H7 (cell line): Measurements from ENCODE around the gene KCTD15. TPM values are rescaled to one million over a fixed set of nuclear protein-coding genes. Genes with fewer than 3 reads are reported as not detected.
A peak's percentile ranks its signal among the peaks of the same experiment; 100 is the strongest.

ENCODE experiments used
- DNase-seq: peaks from one replicate; pipeline ENCODE4 v3.0.0; 2012
- H3K27me3 ChIP-seq: 2 replicates; pipeline ENCODE4 v1.6.0; 2011; ENCODE audit warnings: mild to moderate bottlenecking, low read length; ENCODE audit not compliant: control insufficient read depth, insufficient read depth
- H3K36me3 ChIP-seq: replicated peaks from 2 replicates; pipeline ENCODE4 v1.5.1; 2011; ENCODE audit warnings: low read length; ENCODE audit not compliant: control insufficient read depth, insufficient read depth
- H3K4me3 ChIP-seq: 2 replicates; pipeline ENCODE4 v1.5.1; 2011; ENCODE audit warnings: low read depth, mild to moderate bottlenecking, control low read depth, low read length, moderate library complexity; ENCODE audit not compliant: insufficient read depth
- total RNA-seq: library from RNA; depleted of rRNA; stranded (reverse); fragments of >200 nt; shearing (Covaris generic); gene quantifications from 2 replicates; pipeline ENCODE4 v1.2.3, GENCODE V29; 2014

Gene KCTD15
- total RNA-seq, 1 experiment from 2014 or later: 47.4 TPM

DNA sequence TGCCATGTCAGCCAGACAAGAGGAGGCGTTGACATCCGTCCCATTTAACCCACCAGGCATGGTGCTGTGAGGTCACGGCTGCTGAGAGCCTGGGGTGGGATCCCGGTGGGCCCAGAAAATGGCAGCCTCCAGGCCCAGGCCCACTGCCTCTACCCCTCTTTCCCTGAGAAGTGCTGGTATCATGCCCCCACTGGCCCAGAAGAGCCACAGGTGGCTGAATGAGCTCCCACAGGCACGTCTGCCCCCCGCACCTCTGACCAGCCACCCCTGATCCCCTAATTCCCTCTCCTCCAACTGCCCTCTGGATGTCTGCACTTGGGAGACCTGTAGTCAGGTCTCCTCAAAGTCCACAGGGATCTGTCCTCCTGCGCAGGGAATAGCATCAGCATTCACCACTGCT, 37.3 kb upstream of the KCTD15 start:
- no peaks in the 10 kb centered on the region for H3K36me3 ChIP-seq
- no peaks in the 10 kb centered on the region for H3K27me3 ChIP-seq
- no peak overlapping the region for H3K4me3 ChIP-seq
- DNase-seq: no peak

DNA sequence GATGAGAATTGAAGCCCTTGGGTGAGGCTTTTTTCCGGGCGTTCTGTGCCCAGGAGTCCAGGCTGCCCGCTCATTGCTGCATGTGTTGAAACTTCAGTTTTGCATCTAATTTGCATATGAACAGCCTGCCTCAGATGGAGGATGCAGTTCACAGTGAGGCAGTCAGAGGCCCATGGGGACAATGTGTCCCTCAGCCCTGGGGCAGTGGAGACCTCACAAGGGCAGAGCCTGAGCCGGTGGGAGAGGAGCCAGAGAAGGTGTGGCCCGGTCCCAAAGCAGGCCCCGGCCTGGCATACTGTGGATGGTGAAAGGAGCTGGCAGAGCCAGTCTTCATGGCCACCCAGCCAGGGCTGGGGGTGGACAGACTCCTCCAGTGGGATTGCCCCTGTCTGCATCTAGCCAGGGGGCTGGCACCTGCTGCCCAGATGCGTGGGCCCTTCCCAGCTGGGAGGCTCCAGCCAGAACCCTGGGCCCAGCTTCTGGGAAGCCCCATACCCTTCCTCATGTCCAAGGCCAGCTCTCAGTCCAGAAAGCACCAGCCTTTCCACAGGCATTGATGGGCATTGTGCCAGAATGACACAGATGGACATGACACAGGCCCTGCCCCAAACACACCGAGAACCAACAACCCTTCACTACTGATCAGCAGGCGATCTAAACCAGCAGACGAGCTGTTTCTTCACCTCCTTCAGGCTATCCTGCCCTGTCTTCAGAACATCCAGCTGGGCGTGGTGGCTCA, 32.9 kb upstream of the KCTD15 start:
- DNase-seq: no peak
- Histone ChIP-seq H3K4me3 (no peak overlapping the region), H3K36me3 (no peaks in the 10 kb centered on the region), H3K27me3 (no peaks in the 10 kb centered on the region)

DNA sequence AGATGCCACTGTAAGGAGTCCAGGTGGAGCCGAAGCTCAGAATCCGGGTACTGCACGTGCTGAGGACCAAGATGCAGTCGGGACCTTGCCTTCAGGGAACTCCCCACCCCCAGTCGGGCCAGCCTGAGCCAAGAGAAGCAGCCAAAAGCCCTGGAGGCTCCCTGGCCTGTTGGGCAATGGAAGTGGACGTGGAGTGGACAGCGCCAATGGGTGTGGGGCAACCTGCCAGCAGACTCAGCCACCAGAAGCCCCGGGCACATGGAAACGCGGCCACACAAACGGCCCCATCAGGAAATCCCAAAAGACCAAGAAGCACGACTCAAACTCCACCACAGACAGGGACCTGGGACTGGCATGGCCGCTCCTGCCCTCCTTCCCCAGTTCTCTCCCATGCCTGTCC, 30.0 kb upstream of the KCTD15 start:
- peaks cover under 1% of the 10 kb centered on the region; the same call in 1 of the 2 replicates for H3K36me3 ChIP-seq
- H3K27me3 ChIP-seq: no peaks in the 10 kb centered on the region
- no peak overlapping the region for H3K4me3 ChIP-seq
- DNase-seq: no peak

DNA sequence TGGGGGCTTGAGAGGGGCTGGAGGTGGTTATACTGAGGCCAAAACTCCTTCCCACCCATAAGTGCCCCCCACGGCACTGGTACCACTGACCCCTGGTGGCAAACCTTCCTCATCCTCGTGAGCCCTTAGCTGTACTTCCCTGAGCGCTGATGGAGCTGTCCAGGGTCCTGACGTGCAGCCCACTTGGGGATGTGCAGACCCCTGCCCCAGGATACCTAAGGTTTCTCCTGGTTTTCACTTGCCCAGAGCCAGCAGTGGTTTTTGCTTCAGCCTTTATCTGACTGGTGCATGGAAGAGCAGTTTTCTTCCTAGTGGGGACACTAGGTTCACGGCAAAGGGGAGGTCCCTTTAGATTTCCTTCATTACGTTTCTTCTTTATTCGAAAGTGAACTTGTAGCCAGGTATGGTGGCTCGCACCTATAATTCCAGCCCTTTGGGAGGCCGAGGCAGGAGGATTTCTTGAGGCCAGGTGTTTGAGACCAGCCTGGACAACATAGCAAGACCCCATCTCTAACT, 28.7 kb upstream of the KCTD15 start:
- no peak overlapping the region for H3K4me3 ChIP-seq
- H3K36me3 ChIP-seq: peaks cover 1% of the 10 kb centered on the region
- H3K27me3 ChIP-seq: no peaks in the 10 kb centered on the region
- peak; percentile 92 for DNase-seq

DNA sequence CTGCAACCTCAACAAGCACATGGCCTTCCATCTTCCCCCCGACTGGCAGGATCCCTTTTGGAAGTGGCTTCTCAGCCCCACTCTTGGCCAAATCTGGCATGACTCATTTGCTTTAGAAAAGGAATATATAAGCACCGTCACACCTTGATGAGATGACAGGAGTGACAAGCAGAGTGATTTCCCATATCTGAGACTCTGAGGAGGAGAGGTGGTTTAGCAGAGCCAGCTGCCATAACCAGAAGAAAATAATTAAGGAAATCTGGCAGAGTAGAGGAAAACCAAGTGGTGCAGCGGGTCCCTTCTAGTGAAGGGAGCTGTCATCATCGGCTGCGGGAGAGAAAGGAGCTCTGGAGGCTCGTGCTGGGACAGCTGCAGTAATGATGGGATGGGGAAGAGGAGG, 27.5 kb upstream of the KCTD15 start:
- Histone ChIP-seq H3K4me3 (no peak overlapping the region), H3K36me3 (peaks cover 1% of the 10 kb centered on the region), H3K27me3 (no peaks in the 10 kb centered on the region)
- DNase-seq: no peak

DNA sequence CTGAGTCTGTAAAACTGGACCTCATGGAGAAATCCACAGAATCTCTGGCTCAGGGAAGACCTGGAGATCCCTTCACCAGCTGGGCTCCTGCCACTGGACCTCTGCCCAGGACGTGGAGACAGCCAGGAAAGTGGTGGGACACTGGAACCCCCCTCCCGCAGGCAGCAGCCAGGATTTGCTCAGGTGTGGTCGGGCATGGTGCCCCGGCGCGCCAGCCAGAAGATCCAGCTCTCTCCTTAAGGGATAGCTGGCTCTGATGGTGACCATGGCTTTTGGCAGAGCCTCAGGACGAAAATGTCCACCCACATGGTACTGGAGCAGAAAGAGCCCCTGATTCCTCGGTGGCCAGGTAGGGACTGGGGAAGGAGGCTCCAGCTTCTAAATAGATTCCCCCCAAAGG, 26.6 kb upstream of the KCTD15 start:
- peaks cover 1% of the 10 kb centered on the region for H3K36me3 ChIP-seq
- DNase-seq: no peak
- no peak overlapping the region for H3K4me3 ChIP-seq

DNA sequence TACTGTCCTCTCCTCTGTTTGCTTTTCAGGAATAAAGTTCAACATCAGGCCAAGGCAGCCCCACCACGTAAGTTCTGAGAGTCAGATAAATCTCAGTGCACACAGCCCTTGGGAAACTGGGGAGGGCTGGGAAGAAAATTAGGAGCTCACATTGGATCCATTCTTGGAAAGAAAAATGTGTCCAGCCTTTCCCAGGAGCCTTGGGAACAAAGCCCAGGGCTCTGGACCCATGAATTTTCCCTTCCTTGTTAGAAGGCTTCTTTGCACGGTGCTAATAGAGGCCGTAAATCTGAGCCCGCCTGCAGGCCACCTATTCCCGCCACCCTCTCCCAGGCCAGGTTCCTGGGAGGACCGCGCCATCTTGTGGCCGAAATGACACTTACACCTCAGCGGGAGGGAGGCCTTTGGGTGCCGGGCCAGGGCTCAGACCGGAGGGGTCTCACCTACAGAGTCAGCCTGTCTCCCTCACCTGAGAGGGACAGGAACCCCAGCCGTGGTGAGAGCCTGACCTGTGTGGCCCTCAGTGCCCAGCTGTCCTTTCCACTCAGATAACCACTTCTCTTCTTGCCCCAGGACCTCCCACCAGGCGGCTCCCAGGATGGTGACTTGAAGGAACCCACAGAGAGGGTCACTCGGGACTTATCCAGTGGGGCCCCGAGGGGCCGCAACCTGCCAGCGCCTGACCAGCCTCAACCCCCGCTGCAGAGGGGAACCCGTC, 25.1 kb upstream of the KCTD15 start:
- Histone ChIP-seq H3K36me3 (peaks cover 1% of the 10 kb centered on the region), H3K4me3 (no peak overlapping the region), H3K27me3 (no peaks in the 10 kb centered on the region)
- DNase-seq: peak; percentile 94

More for the DNA sequence above, 26.6 kb upstream of the KCTD15 start:
- H3K27me3 ChIP-seq: no peaks in the 10 kb centered on the region

DNA sequence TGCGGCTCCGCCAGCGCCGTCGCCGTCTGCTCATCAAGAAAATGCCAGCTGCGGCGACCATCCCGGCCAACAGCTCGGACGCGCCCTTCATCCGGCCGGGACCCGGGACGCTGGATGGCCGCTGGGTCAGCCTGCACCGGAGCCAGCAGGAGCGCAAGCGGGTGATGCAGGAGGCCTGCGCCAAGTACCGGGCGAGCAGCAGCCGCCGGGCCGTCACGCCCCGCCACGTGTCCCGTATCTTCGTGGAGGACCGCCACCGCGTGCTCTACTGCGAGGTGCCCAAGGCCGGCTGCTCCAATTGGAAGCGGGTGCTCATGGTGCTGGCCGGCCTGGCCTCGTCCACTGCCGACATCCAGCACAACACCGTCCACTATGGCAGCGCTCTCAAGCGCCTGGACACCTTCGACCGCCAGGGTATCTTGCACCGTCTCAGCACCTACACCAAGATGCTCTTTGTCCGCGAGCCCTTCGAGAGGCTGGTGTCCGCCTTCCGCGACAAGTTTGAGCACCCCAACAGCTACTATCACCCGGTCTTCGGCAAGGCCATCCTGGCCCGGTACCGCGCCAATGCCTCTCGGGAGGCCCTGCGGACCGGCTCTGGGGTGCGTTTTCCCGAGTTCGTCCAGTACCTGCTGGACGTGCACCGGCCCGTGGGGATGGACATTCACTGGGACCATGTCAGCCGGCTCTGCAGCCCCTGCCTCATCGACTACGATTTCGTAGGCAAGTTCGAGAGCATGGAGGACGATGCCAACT, 24.4 kb upstream of the KCTD15 start:
- H3K27me3 ChIP-seq: no peaks in the 10 kb centered on the region
- no peak overlapping the region for H3K4me3 ChIP-seq
- no peak for DNase-seq
- H3K36me3 ChIP-seq: peaks cover 1% of the 10 kb centered on the region

DNA sequence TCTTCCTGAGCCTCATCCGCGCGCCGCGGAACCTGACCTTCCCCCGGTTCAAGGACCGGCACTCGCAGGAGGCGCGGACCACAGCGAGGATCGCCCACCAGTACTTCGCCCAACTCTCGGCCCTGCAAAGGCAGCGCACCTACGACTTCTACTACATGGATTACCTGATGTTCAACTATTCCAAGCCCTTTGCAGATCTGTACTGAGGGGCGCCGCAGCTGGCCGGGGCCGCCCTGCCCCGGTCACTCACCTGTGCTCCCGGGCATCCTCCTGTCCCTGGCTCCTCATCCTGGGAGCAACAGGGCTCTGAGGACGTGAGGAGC, 23.9 kb upstream of the KCTD15 start:
- no peak for DNase-seq
- Histone ChIP-seq H3K36me3 (peaks cover 1% of the 10 kb centered on the region), H3K27me3 (no peaks in the 10 kb centered on the region), H3K4me3 (no peak overlapping the region)

DNA sequence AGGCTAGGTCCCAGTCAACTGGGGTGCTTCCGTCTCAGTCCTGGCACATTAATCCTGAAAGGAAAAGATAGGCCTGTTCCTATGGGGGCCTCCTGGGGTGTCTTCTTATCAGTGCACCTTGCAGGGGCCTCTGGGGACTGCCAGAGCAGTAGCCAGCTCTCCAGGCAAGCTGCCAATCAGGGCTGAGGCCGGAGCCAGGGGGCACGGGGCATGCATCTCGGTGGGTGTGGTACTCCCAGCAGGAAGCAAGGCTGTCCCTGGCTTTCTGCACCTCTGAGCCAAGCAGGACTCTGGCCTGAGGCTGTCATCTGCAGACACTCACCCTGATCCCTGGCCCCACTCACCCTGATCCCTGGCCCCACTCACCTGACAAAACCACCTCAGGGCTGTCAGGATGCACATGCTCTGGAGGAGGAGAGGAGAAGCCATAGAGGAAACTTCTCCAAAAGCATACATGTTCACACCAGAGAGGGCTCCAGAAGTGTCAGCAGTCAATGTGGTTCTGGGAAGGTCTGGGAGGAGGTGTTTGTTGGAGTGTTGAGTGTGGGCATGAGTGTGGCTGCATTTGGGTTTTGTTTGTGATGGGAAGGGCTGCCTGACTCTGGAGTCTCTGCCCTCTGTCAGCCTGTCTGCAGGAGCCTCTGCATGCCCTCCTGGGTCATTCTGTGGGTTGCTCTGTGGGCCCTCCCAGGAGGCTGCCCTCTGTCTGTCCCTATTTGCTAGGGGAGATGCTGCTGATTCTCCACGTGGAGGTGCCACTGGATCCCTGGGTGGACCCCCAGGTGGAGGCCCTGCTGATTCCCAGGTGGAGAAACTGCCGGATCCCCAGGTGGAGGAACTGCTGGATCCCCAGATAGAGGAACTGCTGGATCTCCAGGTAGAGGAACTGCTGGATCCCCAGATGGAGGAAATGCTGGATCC, 22.7 kb upstream of the KCTD15 start:
- DNase-seq: no peak
- peaks cover 1% of the 10 kb centered on the region for H3K36me3 ChIP-seq
- H3K27me3 ChIP-seq: no peaks in the 10 kb centered on the region
- H3K4me3 ChIP-seq: no peak overlapping the region

DNA sequence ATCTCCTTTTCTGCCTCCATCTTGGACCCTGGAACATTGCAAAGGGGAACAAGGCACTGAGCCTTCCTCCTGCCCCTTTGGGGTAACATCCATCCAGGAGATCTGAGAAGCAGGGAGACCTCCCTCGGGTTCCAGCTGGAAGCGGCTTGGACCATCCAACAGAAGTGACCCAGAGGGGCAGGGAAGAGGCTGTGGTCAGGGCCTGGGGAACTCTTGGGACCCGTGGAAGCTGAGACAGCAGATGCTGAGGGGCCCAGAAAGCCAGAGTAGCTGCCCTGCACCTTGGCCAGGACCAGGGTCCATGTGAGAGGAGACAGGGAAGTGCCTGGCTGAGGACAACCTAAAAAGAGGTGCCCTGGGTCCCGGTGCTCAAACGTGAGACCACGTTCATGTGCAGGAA, 21.9 kb upstream of the KCTD15 start:
- no peak for DNase-seq
- H3K27me3 ChIP-seq: no peaks in the 10 kb centered on the region
- H3K4me3 ChIP-seq: no peak overlapping the region
- peaks cover 1% of the 10 kb centered on the region for H3K36me3 ChIP-seq

DNA sequence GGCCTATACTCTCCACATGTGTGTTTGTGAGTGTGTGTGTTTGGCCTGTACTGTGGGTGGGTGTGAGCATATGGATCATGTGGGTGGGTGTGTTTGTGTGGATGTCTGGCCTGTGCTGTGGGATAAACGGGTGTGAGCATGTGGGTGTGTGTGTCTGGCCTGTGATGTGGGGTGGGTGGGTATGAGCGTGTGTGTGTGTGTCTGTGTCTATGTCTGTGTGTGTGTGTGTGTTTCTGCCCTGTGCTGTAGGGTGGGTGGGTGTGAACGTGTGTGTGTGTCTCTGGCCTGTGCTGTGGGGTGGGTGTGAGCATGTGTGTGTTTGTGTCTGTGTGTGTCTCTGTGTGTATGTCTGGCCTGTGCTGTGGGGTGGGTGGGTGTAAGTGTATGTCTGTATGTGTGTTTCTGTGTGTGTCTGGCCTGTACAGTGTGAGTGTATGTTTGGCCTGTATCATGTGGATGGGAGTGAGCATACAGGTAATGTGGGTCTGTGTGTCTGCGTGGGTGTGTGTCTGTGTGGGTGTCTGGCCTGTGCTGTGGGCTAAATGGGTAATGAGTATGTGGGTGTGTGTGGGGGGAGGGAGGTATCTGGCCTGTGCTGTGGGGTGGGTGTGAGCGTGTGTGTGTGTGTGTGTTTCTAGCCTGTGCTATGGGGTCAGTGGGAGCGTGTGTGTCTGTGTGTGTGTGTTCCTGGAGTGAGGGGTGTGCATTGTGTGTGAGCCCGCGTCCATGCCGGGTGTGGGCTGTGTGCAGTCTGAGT, 20.8 kb upstream of the KCTD15 start:
- DNase-seq: no peak

DNA sequence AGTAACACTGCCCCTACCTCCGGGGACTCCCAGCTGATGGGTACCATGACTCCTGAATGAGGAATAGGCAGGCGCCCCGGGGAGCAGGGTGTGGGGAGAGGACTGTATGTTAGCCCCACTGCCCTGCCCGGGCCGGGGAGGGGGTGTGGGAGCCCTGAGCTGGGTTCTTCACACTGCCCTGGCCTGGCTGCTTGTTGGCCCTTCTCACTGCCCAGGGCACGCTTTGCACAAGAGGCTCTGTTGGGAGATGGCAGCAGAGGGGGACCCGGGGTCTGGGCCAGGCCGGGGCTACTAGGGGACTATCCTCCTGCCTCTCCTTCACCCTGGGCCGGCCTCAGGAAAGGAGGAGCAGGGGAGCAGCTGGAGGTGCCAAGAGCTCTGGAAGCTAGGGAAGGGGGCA, 19.3 kb upstream of the KCTD15 start:
- Histone ChIP-seq H3K36me3 (no peaks in the 10 kb centered on the region; the same call in 1 of the 2 replicates), H3K4me3 (no peak overlapping the region), H3K27me3 (no peaks in the 10 kb centered on the region)
- DNase-seq: peak; percentile 59

More for the DNA sequence above, 20.8 kb upstream of the KCTD15 start:
- H3K27me3 ChIP-seq: no peaks in the 10 kb centered on the region
- peaks cover 1% of the 10 kb centered on the region for H3K36me3 ChIP-seq
- H3K4me3 ChIP-seq: no peak overlapping the region
